HG02763 (cell line): Measurements from ENCODE around the gene SPSB1.

Source experiments
- ATAC-seq: cut with Tn5 transposase; IDR thresholded peaks from one replicate; pipeline ENCODE4 v1.9.1; 2021; ENCODE audit warnings: mild to moderate bottlenecking, moderate library complexity; ENCODE audit not compliant: unreplicated experiment

SPSB1 gene

DNA sequence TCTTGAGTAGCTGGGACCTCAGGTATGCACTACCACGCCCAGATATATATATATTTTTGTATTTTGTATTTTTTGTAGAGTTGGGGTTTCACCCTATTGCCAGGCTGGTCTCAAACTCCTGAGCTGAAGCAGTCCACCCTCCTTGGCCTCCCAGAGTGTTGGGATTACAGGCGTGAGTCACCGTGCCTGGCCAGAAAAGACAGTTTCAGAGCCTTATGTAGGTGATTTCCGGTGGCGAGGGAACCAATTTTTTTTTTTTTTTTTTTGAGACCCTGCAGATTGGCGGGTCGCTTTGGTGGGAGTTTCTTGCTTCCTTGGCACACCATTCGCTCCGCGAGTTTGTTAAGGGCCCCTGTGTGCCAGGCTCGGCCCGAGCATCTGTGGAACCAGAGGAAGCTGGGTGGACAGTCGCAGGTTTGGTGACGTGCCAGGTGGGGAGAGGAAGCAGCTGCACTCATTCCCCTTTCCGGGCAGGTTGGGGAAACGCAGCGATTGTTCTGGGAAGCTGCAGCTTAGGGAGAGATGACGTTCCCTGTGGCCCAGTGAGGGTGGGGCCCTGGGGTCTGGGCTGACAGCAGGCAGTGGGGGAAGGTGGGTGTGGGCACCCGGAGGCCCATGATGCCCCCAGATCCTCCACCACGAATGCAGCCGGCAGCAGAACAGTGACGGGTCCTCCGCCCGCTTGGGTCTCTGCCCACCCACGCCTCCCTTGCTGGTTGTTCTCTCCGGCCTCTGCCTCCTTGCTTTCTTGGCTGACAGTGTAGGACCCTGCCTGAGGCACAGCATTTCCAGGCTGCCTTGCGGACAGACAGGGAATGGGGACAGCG, 25.1 kb downstream of the SPSB1 start:
- no peak for ATAC-seq

DNA sequence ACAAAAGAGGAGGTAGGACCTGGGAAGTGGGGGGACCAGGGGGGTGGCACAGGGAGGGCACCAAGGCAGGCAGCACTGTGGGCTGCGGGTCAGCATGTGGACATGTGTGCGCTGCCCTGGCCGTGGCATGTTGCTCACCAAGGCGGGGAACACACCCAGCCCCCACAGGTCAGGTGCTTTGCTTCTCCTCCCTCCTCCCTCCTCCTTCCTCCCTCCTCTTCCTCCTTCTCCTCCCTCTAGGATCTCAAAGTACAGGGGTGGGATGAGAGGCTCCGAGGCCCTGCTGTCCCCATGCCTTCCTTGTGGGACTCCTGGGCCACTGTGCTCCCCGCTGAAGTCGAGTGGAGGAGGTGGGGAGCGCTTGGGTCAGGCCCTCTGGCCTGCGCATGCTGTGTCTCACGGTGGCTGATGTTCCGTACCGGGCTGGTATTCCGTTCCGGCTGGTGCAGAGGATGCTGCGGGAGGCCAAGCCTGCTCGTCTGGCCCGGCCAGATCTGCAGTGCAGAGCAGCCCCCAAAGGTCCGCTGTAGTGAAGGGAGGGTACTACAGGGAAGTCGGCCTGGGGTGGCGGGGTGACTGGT, 26.6 kb downstream of the SPSB1 start:
- ATAC-seq: no peak

DNA sequence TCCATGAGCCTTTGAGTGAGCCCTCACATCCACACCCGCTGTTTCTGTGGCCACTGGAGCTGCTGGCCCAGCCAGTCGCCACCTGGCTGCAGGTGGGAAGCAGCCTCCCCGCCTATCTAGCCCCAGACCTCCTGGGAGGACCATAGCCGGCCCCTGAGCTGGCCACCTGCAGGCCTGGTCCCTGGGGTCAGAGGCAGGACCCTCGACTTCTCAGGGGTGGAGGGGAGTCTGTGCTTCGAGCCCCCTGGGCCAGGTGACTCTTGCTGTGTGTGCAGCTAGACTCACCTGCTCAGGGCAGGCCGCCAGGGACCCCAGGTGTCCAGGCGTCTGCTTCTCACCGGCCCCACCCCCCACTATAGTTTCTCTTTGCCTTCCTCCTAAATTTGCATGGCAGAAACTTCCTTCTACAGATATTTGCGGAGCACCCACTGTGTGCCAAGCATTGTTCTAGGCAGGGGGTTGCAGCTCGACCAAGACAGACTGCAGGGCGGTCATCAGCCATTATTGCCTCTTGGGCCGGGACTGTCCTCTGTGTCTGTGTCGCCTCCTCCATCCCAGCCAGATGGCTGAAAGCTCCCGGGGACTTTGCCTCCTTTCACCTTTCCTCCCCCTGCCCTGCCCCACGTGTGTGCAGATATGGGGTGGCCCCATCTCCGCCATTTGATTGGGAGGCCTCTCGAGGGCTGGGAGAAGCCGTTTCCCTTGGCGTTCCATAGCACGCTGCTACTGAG, 27.3 kb downstream of the SPSB1 start:
- ATAC-seq: no peak

DNA sequence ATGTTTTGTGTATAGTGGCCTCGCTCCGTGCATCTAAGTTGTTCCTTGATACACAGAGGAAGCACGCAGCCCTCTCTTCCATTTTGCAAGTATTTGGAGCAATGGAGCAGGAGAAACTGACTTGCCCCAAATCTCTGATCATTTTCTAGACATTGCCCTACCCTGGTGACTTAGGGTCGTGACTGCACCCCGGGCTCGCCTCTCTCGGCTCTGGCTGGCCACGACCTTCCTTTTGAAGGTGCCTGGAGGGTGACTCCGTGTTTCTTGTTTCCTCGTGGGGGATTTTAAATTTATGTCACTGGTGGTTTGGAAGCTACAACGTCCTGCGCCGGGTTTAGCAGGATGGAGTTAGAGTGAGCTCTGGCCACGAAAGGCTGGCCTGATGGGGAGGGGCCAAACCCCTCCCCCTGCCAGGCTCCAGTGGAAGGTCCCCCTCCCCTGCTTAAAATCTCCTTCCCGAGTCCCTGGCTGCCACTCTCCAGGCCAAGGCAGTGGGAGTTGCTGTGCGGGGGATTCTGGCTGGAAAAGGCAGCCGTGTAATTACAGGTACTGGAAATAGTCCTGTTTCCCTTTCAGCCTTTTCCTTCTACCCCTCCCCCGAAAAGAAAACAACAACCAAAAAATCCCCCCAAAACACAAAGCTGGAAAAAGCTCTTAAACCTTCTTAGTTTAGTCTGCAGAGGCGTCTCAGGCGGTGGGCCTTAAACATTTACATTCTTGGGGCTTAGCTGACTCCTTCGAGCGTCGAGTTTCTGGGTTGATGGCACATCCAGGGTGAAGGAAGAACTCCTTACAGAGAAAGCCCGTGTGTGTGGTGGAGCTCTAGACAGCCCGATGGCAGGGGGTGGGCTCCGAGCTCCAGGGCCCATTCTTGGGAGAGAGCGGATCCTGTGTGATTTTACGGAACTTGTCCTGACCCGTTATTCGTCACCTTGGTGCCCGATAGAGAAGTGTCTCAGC, 28.1 kb downstream of the SPSB1 start:
- no peak for ATAC-seq

DNA sequence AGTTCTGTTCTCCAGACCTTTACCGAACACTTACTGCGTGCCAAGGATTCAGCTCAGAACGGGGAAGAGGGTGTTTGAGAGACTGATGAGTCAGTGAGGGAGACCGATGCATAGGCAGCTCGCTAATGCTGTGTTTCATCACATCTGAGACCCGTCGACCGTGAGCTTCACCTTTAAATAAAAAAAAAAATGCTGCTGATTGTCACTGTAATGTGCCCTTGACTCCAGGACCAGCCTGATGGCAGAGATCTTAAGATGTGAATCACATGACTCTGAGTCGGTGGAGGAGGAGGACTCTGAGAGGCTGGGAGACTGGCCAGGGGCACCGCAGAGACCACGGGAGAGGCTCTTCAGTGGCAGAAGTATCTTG, 28.8 kb downstream of the SPSB1 start:
- ATAC-seq: no peak

DNA sequence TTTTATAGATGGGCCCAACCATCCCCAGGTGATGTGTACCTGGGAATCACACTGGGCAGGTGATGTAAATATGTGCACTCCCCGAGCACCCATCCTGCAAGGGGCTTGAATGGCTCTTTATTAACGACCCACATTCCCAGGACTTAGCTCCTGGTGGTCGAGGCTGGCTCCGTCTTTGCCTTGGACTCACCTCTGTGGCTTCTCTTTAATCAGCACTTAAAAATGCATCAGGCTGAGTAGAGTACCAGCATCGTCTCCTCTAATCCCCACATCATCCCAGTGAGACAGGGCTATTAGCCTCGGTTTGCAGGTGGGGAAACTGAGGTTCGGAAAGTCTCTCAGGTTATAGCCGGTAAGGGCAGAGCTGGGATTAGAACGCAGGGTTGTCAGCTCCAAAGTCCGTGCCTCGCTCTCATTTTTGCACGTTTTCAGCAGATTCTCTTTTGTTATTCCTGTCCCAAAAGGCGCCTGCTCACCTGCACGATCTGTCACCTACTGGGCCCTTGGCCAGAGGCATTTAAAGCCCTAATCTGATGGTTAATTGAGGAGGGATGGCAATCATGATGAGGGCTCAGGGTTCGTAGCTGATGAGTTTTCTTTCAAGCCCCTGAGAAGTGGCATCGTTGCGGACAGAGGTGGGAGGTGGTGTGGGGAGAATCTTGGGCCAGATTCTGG, 29.4 kb downstream of the SPSB1 start:
- no peak for ATAC-seq

DNA sequence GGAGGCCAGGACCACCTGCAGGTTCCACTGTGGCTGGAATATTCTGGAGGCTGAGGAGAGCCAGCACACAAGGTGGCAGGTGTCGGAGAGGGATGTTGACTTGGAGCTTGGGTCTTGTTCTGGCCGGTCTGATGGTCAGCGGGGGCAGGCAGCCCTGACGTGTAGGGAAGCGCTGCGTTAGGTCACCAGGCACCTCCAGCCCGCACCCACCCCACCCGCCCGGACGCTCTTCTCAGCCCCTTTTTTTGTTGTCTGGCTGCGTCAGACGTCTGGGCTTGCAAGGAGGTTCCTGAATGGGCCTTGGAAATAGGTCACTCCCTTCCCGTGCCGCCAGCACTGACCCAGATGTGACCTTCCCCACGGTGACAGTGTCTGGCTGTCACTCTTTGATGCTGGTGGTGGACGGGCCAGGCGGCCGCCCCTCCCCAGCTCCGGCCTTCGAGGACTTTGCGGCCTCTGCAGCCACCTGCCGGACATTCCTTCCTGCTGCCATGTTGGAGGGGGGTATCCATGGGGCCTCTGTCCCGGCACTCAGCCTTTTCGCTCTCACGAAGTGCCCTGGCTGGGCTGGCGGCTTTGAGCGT, 30.1 kb downstream of the SPSB1 start:
- no peak for ATAC-seq

DNA sequence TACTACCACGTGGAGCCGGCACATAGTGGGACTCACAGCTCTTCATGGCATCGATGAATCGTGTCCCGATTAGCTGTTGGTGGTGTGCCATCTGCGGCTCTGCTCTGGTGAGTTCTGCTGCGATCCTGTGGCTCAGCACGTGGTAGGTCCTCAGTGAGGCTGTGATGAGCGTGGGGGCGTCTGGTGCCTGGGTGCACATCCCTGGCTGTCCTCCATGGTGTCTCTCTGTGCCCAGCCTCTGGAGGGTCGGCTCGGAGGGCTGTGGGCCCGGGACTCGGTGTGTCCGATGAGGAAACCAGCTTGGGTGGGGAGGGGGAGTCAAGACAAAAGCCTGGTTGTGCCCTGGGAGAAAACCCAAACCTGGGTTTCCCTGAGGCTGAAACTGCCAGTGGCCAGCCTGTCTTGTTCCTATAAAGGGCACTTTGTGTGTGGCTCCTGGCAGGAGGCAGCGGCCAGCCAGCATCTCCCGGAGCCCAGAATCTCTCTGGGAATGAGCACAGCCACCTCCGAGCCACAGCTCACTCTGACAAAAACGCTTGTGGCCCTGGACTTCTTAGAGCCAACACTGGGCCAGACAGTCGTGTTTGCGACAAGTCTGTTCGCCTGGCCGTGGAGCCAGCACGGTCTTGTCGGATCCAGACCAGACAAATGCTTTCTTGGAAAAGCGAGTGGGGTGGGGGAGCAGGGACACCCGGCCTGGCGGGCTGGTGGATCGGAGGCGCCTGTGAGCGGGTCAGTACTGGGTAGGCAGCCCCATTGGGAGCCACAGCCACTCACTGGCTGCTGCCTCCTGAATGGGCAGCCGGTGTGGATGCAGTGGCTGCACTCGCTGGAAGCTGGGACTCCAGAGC, 31.8 kb downstream of the SPSB1 start:
- ATAC-seq: no peak

DNA sequence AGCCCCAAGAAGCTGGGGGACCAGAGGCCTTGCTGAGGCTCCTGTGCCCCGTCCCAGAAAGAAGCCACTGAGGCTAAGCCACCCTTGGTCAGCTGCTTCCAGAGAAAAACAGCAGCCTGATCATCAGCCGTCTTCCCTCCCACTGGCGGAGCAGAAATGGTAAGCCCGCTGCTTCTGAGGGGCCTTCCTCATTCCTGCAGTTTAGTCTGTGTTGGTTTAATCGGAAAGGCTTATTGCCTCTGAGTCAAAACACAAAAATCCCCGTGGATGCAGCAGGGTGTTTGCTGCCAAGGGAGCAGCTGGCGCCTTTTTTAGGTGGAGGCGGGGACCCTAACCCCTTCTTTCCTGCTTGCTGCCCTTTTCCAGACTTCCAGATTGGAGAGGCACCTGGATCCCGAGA, 33.9 kb downstream of the SPSB1 start:
- no peak for ATAC-seq

DNA sequence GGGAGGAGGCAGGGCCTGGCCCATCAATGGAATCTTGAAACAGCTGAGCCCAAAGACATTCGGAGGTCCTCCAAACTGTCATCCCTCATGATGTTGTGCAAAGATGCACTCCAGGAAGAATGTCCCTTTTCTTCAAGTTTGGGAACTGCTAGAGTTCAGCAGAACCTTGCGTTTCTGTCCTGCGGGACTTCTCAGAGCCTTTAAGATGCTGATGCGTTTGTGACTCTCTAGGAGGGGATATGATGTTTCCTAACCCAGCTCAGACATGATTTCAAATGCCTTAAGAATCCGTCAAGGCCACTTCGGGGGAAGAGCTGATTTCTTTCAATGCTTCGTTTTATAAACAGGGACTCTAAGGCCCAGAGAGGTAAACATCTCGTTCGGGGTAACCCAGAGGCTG, 35.5 kb downstream of the SPSB1 start:
- no peak for ATAC-seq

DNA sequence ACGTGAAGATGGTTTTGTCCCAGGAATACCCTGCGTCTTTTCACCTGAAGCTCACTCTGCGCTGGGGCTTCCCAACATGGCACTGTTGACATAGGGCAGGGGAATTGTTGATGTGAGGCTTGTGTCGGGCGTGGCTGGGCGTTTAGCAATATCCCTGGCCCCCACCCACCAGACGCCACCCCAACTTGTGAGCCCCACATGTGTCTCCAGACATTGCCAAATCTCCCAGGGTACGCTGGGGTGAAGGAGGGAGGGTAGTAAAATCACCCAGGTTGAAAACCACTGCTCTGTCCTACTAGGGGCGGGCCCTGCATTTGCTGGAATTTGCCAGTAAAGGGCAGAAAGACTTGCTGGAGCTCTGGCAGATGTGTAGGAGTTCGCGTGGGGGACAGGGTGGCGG, 36.0 kb downstream of the SPSB1 start:
- no peak for ATAC-seq

DNA sequence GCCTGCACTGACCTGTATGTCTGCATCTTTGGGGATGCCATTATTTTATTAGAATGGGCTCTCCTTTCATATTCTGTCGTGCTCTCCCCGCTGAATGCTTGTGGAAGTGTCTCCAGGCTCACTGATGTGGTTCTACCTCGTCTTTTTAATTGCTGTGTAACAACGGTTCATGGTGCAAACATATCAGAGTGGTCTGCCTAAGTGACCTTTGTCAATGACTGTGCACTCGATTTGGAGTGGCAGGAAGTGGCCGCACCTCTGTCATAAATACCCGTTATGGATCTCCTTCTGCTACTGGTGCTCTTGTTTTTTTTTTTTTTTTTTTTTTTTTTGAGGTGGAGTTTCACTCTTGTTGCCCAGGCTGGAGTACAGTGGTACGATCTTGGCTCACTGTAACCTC, 38.3 kb downstream of the SPSB1 start:
- no peak for ATAC-seq

DNA sequence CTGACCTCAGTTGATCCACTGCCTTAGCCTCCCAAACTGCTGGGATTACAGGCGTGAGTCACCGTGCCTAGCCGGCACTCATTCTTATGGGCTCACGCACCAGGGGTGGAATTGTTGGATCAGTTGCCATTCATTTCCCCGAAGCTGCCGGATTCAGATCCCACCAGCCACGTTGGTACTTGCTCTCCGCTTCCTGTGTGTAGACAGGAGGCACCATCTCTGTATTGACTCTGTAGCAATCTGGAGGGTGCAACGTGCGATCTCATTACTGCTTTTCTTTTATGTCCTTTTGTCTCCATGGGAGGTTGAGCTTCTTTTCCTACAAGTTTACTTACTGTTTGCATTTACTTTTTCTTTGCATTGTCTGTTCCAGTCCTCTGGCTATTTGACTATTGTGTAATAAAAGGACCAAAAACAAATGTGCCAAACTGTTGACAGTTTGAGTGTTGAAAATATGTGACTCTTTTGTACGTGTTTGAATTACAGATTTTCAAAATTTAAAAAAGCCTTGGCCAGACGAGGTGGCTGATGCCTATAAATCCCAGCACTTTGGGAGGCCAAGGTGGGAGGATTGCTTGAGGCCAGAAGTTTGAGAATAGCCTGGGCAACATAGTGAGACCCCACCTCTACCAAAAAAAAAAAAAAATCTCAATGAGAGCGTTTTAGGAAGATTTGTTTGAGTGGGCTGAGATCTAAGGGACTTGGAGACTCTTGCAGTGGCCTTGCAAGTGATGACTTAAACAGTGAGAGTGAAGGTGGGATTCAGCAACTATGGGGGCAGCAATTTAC, 39.1 kb downstream of the SPSB1 start:
- no peak for ATAC-seq

DNA sequence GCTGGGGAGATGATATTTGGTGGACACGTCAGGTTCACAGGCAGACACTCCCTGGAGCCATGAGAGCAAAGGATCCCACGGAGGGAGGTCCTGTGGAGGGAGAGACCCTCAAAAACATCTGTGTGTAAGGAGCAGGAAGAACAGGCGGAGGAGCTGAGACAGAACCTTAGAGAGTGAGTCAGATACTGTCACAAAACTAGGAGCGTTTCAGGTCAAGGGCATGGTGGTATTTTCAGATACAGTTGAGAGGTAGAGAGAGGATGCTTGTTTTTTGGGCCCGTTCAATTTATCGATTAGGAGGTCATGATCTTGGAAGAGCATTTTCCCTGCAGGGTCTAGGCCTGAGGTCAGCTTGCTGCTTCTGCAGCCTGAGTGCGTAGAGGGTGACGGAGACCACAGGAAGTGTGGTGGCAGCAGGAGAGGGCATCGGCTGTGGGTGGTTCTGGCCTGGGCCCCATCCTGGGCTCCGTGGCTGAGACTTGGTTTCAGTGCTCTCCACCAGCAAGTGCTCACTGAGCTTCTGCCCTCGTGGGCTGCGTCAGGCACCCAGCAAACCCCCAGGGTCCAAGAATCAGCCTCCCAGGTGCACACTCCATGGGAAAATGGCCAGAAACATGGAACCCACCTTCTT, 39.9 kb downstream of the SPSB1 start:
- no peak for ATAC-seq

DNA sequence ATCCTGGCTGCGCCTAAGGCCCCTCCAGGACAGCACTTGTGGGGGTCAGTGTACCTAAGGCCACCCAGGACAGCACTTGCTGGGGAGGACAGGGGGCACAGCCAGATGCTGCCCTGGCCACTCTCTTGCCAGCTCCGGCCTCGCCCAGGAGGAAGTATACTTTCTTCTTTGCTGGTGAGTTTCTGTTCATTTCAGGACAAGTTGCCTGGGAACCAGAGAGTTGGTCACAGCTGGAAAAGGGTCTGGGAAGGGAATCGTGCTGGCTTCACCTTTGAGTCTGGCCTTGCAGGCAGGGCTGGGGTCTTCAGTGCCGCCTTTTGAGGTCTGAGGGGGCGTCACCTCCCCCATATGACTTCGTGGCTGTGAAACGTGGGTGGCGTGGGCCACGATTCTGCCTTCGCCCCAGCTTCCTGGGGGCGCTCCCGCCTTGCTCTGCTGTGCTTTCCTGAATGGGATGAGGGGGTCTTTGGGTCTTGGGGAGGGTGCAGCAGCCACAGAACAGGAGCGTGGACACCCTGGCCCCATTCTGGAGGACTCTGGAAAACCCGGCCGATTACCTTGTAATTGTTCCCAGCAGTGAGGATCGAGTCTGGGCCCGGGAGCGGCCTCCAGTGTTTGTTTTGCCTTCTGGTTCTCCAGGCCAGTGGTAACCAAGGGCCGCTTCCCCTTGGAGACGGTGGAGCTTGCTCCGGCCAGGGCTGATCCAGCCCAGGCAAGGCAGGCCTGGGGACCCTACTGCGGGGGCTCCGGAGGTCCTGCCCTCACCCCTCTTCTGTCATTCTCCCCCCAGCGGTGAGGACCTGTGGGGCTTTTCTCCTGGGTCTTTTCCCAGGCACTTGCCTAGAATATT, 45.9 kb downstream of the SPSB1 start:
- no peak for ATAC-seq

DNA sequence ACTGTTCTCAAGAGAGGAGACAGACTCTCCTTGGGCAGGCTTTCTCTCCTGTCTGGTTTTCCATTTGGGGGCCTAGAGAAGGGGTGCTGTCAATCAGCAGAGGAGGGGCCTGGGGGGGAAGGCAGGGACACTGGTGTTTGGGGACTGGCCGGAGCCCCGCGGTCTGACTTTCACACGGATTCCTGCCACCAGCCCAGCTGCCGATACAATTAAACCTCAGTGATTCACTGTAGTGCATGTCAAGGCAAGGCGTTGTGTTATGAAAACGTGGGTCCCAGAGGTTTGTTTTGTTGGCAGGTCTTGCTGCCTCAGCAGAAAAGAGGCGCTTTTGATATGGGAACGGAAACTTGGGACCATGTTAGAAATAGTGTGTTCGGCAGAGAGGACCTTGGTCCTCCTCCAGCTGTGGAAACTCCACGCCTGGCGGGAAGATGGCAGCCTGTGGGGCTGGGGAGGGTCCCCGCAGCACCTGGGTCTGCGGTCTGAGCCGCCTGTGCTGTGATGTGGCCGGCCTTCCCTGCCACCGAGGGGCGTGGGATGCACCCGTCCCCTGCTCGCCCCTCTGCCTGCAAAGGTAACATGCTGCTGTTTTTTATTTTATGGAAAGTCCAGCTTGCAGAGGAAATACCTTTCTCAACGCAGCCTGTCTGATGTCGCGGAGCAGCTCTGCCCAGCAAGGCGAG, 47.6 kb downstream of the SPSB1 start:
- no peak for ATAC-seq
